ENCODE results near the gene PRKAR1B. TPM values are rescaled to one million over a fixed set of nuclear protein-coding genes. Genes with fewer than 3 reads are reported as not detected.
"Not testable (repeated sequence)": the region's sequence is repeated elsewhere in the genome, so short reads cannot be mapped to it uniquely, and the experiment has no call there.

PRKAR1B gene
- total RNA-seq, 1 donor from 2014 or later: 80.7 TPM

- not testable (repeated sequence) for FAIRE-seq; DNase-seq (ENCODE audit: low spot score in 2 of 2)
Observed at GRCh38 chr7:552151-552867, 174.8 kb downstream of the PRKAR1B start.

- FAIRE-seq; DNase-seq (ENCODE audit: low spot score in 2 of 2): not testable (repeated sequence)
Observed at GRCh38 chr7:551615-551970, 175.5 kb downstream of the PRKAR1B start.

- FAIRE-seq (no peak), DNase-seq (ENCODE audit: low spot score in 2 of 2) (no peak)
Observed at GRCh38 chr7:550881-551614, 176.0 kb downstream of the PRKAR1B start.

- FAIRE-seq: no peak
Observed at GRCh38 chr7:549891-550625, 177.0 kb downstream of the PRKAR1B start.

GRCh38 chr7:549066-549890 lies 177.8 kb downstream of the PRKAR1B start:
- no peak for FAIRE-seq
- no peak for DNase-seq (ENCODE audit: low spot score in 2 of 2)

More at GRCh38 chr7:549891-550625, 177.0 kb downstream of the PRKAR1B start:
- DNase-seq (ENCODE audit: low spot score in 2 of 2): no peak

- DNase-seq (ENCODE audit: low spot score in 2 of 2) (no peak), FAIRE-seq (no peak)
Observed at GRCh38 chr7:548401-548800, 178.7 kb downstream of the PRKAR1B start.

GRCh38 chr7:545470-545869 lies 181.6 kb downstream of the PRKAR1B start:
- DNase-seq (ENCODE audit: low spot score in 2 of 2): no peak
- no peak for FAIRE-seq

- FAIRE-seq (no peak), DNase-seq (ENCODE audit: low spot score in 2 of 2) (no peak)
Observed at GRCh38 chr7:544338-545221, 182.5 kb downstream of the PRKAR1B start.

GRCh38 chr7:543501-544337 lies 183.4 kb downstream of the PRKAR1B start:
- FAIRE-seq (no peak), DNase-seq (ENCODE audit: low spot score in 2 of 2) (no peak)

- DNase-seq (ENCODE audit: low spot score in 2 of 2) (no peak), FAIRE-seq (no peak)
Observed at GRCh38 chr7:542713-543500, 184.2 kb downstream of the PRKAR1B start.

GRCh38 chr7:542131-542712 lies 184.9 kb downstream of the PRKAR1B start:
- FAIRE-seq (no peak), DNase-seq (ENCODE audit: low spot score in 2 of 2) (no peak)

- DNase-seq (ENCODE audit: low spot score in 2 of 2): no peak
- no peak for FAIRE-seq
Observed at GRCh38 chr7:541661-542060, 185.4 kb downstream of the PRKAR1B start.

- FAIRE-seq (no peak), DNase-seq (ENCODE audit: low spot score in 2 of 2) (no peak)
Observed at GRCh38 chr7:540997-541396, 186.1 kb downstream of the PRKAR1B start.

- no peak for FAIRE-seq
- DNase-seq (ENCODE audit: low spot score in 2 of 2): no peak
Observed at GRCh38 chr7:540579-540978, 186.5 kb downstream of the PRKAR1B start.

- FAIRE-seq (no peak), DNase-seq (ENCODE audit: low spot score in 2 of 2) (no peak)
Observed at GRCh38 chr7:539731-540411, 187.2 kb downstream of the PRKAR1B start.

GRCh38 chr7:538764-539685 lies 188.1 kb downstream of the PRKAR1B start:
- no peak for DNase-seq (ENCODE audit: low spot score in 2 of 2)
- no peak for FAIRE-seq
